GM21423 (cell line): ENCODE data around the gene PCDHAC1.
"Not testable (repeated sequence)": the region's sequence is repeated elsewhere in the genome, so short reads cannot be mapped to it uniquely, and the experiment has no call there.

ENCODE experiments used
- ATAC-seq: cut with Tn5 transposase; IDR thresholded peaks from one replicate; pipeline ENCODE4 v1.9.1; 2021; ENCODE audit warnings: mild to moderate bottlenecking, moderate library complexity; ENCODE audit not compliant: unreplicated experiment

The PCDHAC1 gene

GRCh38 chr5:140925806-140926442 is at the start of gene PCDHAC1:
TSS of gene PCDHAC1 (plus strand) at chr5:140926299. CDS start at chr5:140926893, 594 bp downstream.
- no peak for ATAC-seq

GRCh38 chr5:140876541-140877261 is 49.4 kb upstream of the PCDHAC1 start:
- not testable (repeated sequence) for ATAC-seq

- no peak for ATAC-seq
Observed at GRCh38 chr5:140877262-140877581, 48.9 kb upstream of the PCDHAC1 start.

- no peak for ATAC-seq
Observed at GRCh38 chr5:140881889-140882590, 44.1 kb upstream of the PCDHAC1 start, which contains the start of gene PCDHA13. TSS of gene PCDHA13 (plus strand) at chr5:140882124. CDS start at chr5:140882269, 145 bp downstream.

GRCh38 chr5:140882591-140882899 is 43.6 kb upstream of the PCDHAC1 start:
- ATAC-seq, result no peak

- no peak for ATAC-seq
Observed at GRCh38 chr5:140883373-140883772, 42.7 kb upstream of the PCDHAC1 start.

GRCh38 chr5:140883927-140884697 is 42.0 kb upstream of the PCDHAC1 start:
- no peak for ATAC-seq

GRCh38 chr5:140916325-140916724 is 9.8 kb upstream of the PCDHAC1 start:
- ATAC-seq, result no peak

- ATAC-seq, result no peak
Observed at GRCh38 chr5:140923601-140924000, 2.5 kb upstream of the PCDHAC1 start.

GRCh38 chr5:140926443-140927227 is 536 bp downstream of the PCDHAC1 start:
- no peak for ATAC-seq

GRCh38 chr5:140927228-140927573 is 1.1 kb downstream of the PCDHAC1 start:
- no peak for ATAC-seq

- no peak for ATAC-seq
Observed at GRCh38 chr5:140934964-140935606, 9.0 kb downstream of the PCDHAC1 start.

GRCh38 chr5:140946578-140946977 is 20.5 kb downstream of the PCDHAC1 start:
- no peak for ATAC-seq

GRCh38 chr5:140951636-140952035 is 25.5 kb downstream of the PCDHAC1 start:
- no peak for ATAC-seq

GRCh38 chr5:140953234-140953633 is 27.1 kb downstream of the PCDHAC1 start:
- no peak for ATAC-seq

GRCh38 chr5:140962190-140962589 is 36.1 kb downstream of the PCDHAC1 start:
- no peak for ATAC-seq

- no peak for ATAC-seq
Observed at GRCh38 chr5:140964356-140964755, 38.3 kb downstream of the PCDHAC1 start.

GRCh38 chr5:140965905-140966292 is 39.8 kb downstream of the PCDHAC1 start:
- no peak for ATAC-seq

- no peak for ATAC-seq
Observed at GRCh38 chr5:140966293-140967225, 40.5 kb downstream of the PCDHAC1 start, which contains the start of gene PCDHAC2. TSS of gene PCDHAC2 (plus strand) at chr5:140966476. CDS start at chr5:140966767, 291 bp downstream.
